Trophoblast cell (in vitro differentiated cells and primary cell): ENCODE measurements around the gene CARD19.

Experiments used
- DNase-seq, 2 donors: peaks; one replicate each; pipeline ENCODE4 v3.0.0-alpha.2; 2016
- H2AFZ ChIP-seq: 2 replicates; pipeline ENCODE4 v1.6.1; 2013; ENCODE audit warnings: low read length, moderate library complexity, mild to moderate bottlenecking; ENCODE audit not compliant: insufficient read depth, poor library complexity
- H2AK5ac ChIP-seq: 2 replicates; pipeline ENCODE4 v1.6.1; 2013; ENCODE audit warnings: mild to moderate bottlenecking, low read length
- H2BK120ac ChIP-seq: 2 replicates; pipeline ENCODE4 v1.6.1; 2013; ENCODE audit warnings: low read length, mild to moderate bottlenecking, moderate library complexity; ENCODE audit not compliant: insufficient read depth, poor library complexity
- H2BK12ac ChIP-seq: 2 replicates; pipeline ENCODE4 v1.6.1; 2013; ENCODE audit warnings: mild to moderate bottlenecking, low read length, moderate library complexity
- H2BK5ac ChIP-seq: 2 replicates; pipeline ENCODE4 v1.6.1; 2013; ENCODE audit warnings: low read length, low read depth, moderate library complexity, mild to moderate bottlenecking; ENCODE audit not compliant: poor library complexity
- H3K14ac ChIP-seq: 2 replicates; pipeline ENCODE4 v1.6.1; 2013; ENCODE audit warnings: mild to moderate bottlenecking, low read length
- H3K18ac ChIP-seq: 2 replicates; pipeline ENCODE4 v1.6.1; 2013; ENCODE audit warnings: mild to moderate bottlenecking, low read length
- H3K23ac ChIP-seq: 2 replicates; pipeline ENCODE4 v1.6.1; 2013; ENCODE audit warnings: low read length
- H3K27ac ChIP-seq: 2 replicates; pipeline ENCODE4 v1.5.1; 2013; ENCODE audit warnings: low read depth, mild to moderate bottlenecking, inconsistent platforms, low read length, moderate library complexity
- H3K27me3 ChIP-seq: 2 replicates; pipeline ENCODE4 v1.6.1; 2013; ENCODE audit warnings: inconsistent platforms, mild to moderate bottlenecking, low read length, moderate library complexity; ENCODE audit not compliant: insufficient read depth
- H3K36me3 ChIP-seq, 2 experiments: 1 replicate in 1 of 2; 2 replicates in 1 of 2; pipeline ENCODE4 v1.6.1; 2013; ENCODE audit warnings: low read length in 2 of 2, mild to moderate bottlenecking in 2 of 2, moderate library complexity in 1 of 2; ENCODE audit not compliant: insufficient read depth in 2 of 2, control insufficient read depth in 1 of 2
- H3K4ac ChIP-seq: 2 replicates; pipeline ENCODE4 v1.6.1; 2013; ENCODE audit warnings: low read depth, mild to moderate bottlenecking, low read length, moderate library complexity
- H3K4me1 ChIP-seq, 2 experiments: 1 replicate in 1 of 2; 2 replicates in 1 of 2; pipeline ENCODE4 v1.6.1; 2013; ENCODE audit warnings: low read length in 2 of 2, mild to moderate bottlenecking in 2 of 2, moderate library complexity in 1 of 2; ENCODE audit not compliant: insufficient read depth in 2 of 2, control insufficient read depth in 1 of 2
- H3K4me2 ChIP-seq: 2 replicates; pipeline ENCODE4 v1.6.1; 2013; ENCODE audit warnings: inconsistent platforms, mild to moderate bottlenecking, low read length, moderate library complexity
- H3K4me3 ChIP-seq: 2 replicates; pipeline ENCODE4 v1.5.1; 2013; ENCODE audit warnings: mild to moderate bottlenecking, low read depth, low read length, inconsistent platforms
- H3K79me1 ChIP-seq: one replicate; pipeline ENCODE4 v1.6.1; 2013; ENCODE audit warnings: low read length
- H3K79me2 ChIP-seq: 2 replicates; pipeline ENCODE4 v1.6.1; 2013; ENCODE audit warnings: low read length, mild to moderate bottlenecking; ENCODE audit not compliant: control insufficient read depth, insufficient read depth, poor library complexity
- H3K9ac ChIP-seq: 2 replicates; pipeline ENCODE4 v1.6.1; 2013; ENCODE audit warnings: mild to moderate bottlenecking, low read length
- H3K9me3 ChIP-seq: 2 replicates; pipeline ENCODE4 v1.6.1; 2013; ENCODE audit warnings: low read depth, mild to moderate bottlenecking, control low read depth, inconsistent platforms, low read length; ENCODE audit not compliant: insufficient read depth
- H4K12ac ChIP-seq: 2 replicates; pipeline ENCODE4 v1.6.1; 2013; ENCODE audit warnings: low read depth, mild to moderate bottlenecking, low read length, moderate library complexity
- H4K8ac ChIP-seq: 2 replicates; pipeline ENCODE4 v1.6.1; 2013; ENCODE audit warnings: low read depth, mild to moderate bottlenecking, low read length, moderate library complexity
- H4K91ac ChIP-seq: one replicate; pipeline ENCODE4 v1.6.1; 2013; ENCODE audit warnings: low read depth, mild to moderate bottlenecking, low read length, moderate library complexity
- WGBS: extraction: QIAGEN DNeasy Blood & Tissue Kit; methylation state at CpG from one replicate; pipeline ENCODE4 v1.1.7; 2013; ENCODE audit warnings: missing lambda C conversion rate; ENCODE audit not compliant: insufficient read length, insufficient coverage; ENCODE audit errors: extremely low coverage; 5-methylcytosine and 5-hydroxymethylcytosine counted together

Gene CARD19

DNA sequence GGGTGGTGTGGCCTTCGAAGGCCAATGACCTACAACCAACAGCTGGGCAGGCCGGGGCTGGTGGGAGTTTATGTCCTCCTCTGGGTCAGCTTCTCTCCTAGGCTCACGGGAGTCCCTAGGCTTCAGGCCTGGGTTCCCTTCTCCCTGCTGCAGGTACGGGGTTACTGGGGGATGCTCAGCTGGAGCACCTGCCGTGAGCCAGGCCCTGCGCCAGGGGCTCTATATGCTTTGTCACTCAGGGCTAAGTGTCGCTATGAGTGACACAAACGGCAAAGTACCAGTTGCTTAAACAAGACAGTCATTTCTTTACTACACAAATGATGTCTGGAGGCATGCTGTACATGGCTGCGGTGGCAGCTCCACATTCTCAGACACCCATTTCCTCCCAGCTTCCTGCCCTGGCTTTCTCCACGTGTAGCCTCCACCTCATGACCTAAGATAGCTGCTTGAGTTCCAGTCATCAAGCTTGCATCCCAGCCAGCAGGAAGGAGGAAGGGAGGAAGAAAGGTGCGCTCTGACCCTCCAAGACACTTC, 60.5 kb downstream of the CARD19 start:
- H4K8ac ChIP-seq: no peak overlapping the region
- WGBS: no CpG with 5 or more reads among the region's 11 CpGs
- H3K4ac ChIP-seq: no peak overlapping the region

DNA sequence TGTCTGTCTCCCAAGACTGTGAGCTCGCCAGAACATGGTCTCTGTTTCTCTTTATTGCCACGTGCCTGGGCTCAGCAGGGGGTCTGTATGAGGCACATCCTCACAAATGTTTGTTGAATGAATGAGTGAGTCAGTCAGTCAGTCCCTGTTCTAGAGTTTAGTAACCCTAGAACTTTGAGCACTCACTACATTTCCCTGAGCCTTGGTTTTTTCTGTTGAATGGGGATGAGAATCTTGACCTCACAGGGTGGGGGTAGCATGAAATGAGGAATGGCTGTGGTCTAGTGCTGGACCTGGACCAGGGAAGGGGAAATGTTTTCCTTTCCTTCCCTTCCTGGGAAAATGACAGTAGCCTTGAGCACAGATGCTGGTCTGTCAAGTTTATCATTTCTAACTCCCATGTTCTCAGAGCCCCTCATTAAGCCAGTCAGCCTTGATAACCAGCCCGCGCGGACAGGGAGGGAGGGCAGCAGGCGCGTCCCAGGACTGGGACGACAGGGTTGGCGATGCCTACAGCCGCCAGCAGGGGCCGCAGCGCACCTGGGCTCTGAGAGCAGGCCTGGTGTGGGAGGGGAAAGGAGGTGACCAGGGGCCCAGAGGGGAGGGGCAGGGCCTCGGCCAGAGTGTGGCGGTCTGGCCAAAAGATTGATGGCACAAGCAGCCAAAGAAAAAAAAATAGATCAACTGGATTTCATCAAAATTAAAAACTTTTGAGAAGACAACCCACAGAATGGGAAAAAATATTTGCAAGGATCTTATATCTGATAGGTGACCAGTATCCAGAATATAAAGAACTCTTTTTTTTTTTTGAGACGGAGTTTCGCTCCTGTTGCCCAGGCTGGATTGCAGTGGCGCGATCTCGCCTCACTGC, 63.8 kb downstream of the CARD19 start:
- H3K18ac ChIP-seq: no peak overlapping the region
- H2AK5ac ChIP-seq: no peak overlapping the region
- H4K12ac ChIP-seq: no peak overlapping the region
- H3K79me2 ChIP-seq: no peaks in the 10 kb centered on the region
- no peak overlapping the region for H2BK5ac ChIP-seq
- no peak overlapping the region for H4K8ac ChIP-seq
- H4K91ac ChIP-seq: no peak overlapping the region
- peaks cover 5% of the 10 kb centered on the region for H3K9me3 ChIP-seq
- no peaks in the 10 kb centered on the region for H3K4me1 ChIP-seq
- no peaks in the 10 kb centered on the region for H3K79me1 ChIP-seq
- H3K9ac ChIP-seq: no peak overlapping the region
- H2BK120ac ChIP-seq: no peak overlapping the region
- H3K23ac ChIP-seq: no peak overlapping the region
- no peak overlapping the region for H2AFZ ChIP-seq
- no peaks in the 10 kb centered on the region for H3K27me3 ChIP-seq
- WGBS: no CpG with 5 or more reads among the region's 19 CpGs
- no peaks in the 10 kb centered on the region for H3K36me3 ChIP-seq
- H3K4me3 ChIP-seq: no peak overlapping the region
- no peak overlapping the region for H2BK12ac ChIP-seq
- H3K27ac ChIP-seq: no peak overlapping the region
- H3K4ac ChIP-seq: no peak overlapping the region
- no peak overlapping the region for H3K4me2 ChIP-seq
- peak; percentile 83 to 92 for DNase-seq
- H3K14ac ChIP-seq: no peak overlapping the region

More for the DNA sequence above, 60.5 kb downstream of the CARD19 start:
- H2BK5ac ChIP-seq: no peak overlapping the region
- no peaks in the 10 kb centered on the region for H3K4me1 ChIP-seq
- no peaks in the 10 kb centered on the region for H3K27me3 ChIP-seq
- H3K4me3 ChIP-seq: peak overlapping the region; percentile 1
- no peak overlapping the region for H2AK5ac ChIP-seq
- H3K14ac ChIP-seq: no peak overlapping the region
- H3K79me1 ChIP-seq: no peaks in the 10 kb centered on the region
- no peak overlapping the region for H3K9ac ChIP-seq
- no peak for DNase-seq
- H4K91ac ChIP-seq: no peak overlapping the region
- H4K12ac ChIP-seq: no peak overlapping the region
- H3K4me2 ChIP-seq: no peak overlapping the region
- H2BK12ac ChIP-seq: no peak overlapping the region
- H2AFZ ChIP-seq: no peak overlapping the region
- H3K9me3 ChIP-seq: peaks cover 7% of the 10 kb centered on the region
- no peak overlapping the region for H3K18ac ChIP-seq
- H3K36me3 ChIP-seq: no peaks in the 10 kb centered on the region
- no peaks in the 10 kb centered on the region for H3K79me2 ChIP-seq
- no peak overlapping the region for H3K27ac ChIP-seq
- H3K23ac ChIP-seq: no peak overlapping the region
- H2BK120ac ChIP-seq: no peak overlapping the region

DNA sequence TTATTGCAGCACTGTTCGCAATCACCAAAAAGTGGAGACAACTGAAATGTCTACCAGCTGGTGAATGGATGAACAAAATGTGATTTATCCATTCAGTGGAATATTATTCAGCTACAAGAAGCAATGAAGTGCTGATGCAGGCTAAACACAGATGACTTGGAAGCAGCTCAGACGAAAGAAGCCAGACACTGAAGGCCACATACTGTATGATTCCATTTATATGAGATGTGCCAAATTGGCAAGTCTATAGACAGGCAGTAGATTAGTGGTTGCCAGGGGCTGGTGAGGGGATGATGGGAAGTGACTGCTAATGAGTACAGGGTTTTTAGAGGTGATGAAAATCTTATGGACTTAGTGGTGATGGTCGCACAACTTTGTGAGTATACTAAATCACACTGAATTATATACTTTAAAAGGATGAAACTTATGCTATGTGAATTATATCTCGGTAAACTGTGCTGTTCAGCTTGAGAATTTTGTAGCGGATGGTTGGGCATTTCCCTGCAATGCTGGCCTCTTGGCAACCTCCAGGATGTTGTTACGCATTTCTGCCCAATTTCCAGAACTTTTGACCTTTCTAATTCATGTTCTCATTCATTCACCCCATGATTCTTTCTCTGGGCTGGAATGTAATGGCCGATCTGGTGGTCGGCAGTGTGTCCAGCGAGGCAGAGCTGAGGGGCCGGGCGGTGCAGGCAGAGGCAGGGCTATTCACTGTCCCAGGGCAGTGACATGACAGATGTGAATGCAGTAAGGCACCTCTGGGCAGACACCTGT, 66.0 kb downstream of the CARD19 start:
- Histone ChIP-seq H3K4ac (no peak overlapping the region), H3K18ac (no peak overlapping the region), H3K4me1 (peaks cover 0 to 3% of the 10 kb centered on the region in 2 experiments), H3K36me3 (no peaks in the 10 kb centered on the region), H2AK5ac (no peak overlapping the region), H3K79me2 (no peaks in the 10 kb centered on the region), H4K12ac (no peak overlapping the region), H2AFZ (no peak overlapping the region), H3K23ac (no peak overlapping the region), H3K27ac (no peak overlapping the region), H3K9me3 (no peaks in the 10 kb centered on the region), H3K79me1 (peaks cover 2% of the 10 kb centered on the region), H2BK12ac (no peak overlapping the region), H4K8ac (no peak overlapping the region), H2BK5ac (no peak overlapping the region), H3K27me3 (no peaks in the 10 kb centered on the region), H3K14ac (no peak overlapping the region), H3K4me3 (no peak overlapping the region), H3K9ac (no peak overlapping the region), H4K91ac (no peak overlapping the region), H3K4me2 (no peak overlapping the region), H2BK120ac (no peak overlapping the region)
- no CpG with 5 or more reads among the region's 11 CpGs for WGBS
- no peak for DNase-seq
